ENCODE data around the gene PLXNA2.

PLXNA2 gene

GRCh38 chr1:208181364-208181763 is 62.8 kb downstream of the PLXNA2 start:
- no peak for DNase-seq (ENCODE audit: low spot score)

- no peak for DNase-seq (ENCODE audit: low spot score)
Measured at GRCh38 chr1:208180421-208180820, 63.8 kb downstream of the PLXNA2 start.

GRCh38 chr1:208179961-208180409 is 64.2 kb downstream of the PLXNA2 start:
- no peak for DNase-seq (ENCODE audit: low spot score)

GRCh38 chr1:208179263-208179816 is 64.8 kb downstream of the PLXNA2 start:
- DNase-seq (ENCODE audit: low spot score): no peak

- no peak for DNase-seq (ENCODE audit: low spot score)
Measured at GRCh38 chr1:208178091-208178529, 66.1 kb downstream of the PLXNA2 start.

- DNase-seq (ENCODE audit: low spot score): no peak
Measured at GRCh38 chr1:208177656-208178055, 66.5 kb downstream of the PLXNA2 start.

GRCh38 chr1:208176649-208177048 is 67.5 kb downstream of the PLXNA2 start:
- DNase-seq (ENCODE audit: low spot score): no peak

GRCh38 chr1:208175508-208175895 is 68.7 kb downstream of the PLXNA2 start:
- DNase-seq (ENCODE audit: low spot score): no peak

GRCh38 chr1:208174731-208175507 is 69.3 kb downstream of the PLXNA2 start:
- DNase-seq (ENCODE audit: low spot score): no peak

GRCh38 chr1:208174200-208174599 is 70.0 kb downstream of the PLXNA2 start:
- DNase-seq (ENCODE audit: low spot score): no peak

- no peak for DNase-seq (ENCODE audit: low spot score)
Measured at GRCh38 chr1:208173749-208174148, 70.4 kb downstream of the PLXNA2 start.

GRCh38 chr1:208172423-208173145 is 71.6 kb downstream of the PLXNA2 start:
- DNase-seq (ENCODE audit: low spot score): peak; percentile 4

GRCh38 chr1:208171616-208172422 is 72.4 kb downstream of the PLXNA2 start:
- DNase-seq (ENCODE audit: low spot score): no peak

GRCh38 chr1:208170252-208170651 is 73.9 kb downstream of the PLXNA2 start:
- DNase-seq (ENCODE audit: low spot score): no peak

- no peak for DNase-seq (ENCODE audit: low spot score)
Measured at GRCh38 chr1:208169081-208169879, 74.9 kb downstream of the PLXNA2 start.

- DNase-seq (ENCODE audit: low spot score): no peak
Measured at GRCh38 chr1:208167261-208167869, 76.8 kb downstream of the PLXNA2 start.

- DNase-seq (ENCODE audit: low spot score): no peak
Measured at GRCh38 chr1:208166340-208167138, 77.6 kb downstream of the PLXNA2 start.

- no peak for DNase-seq (ENCODE audit: low spot score)
Measured at GRCh38 chr1:208165659-208166058, 78.5 kb downstream of the PLXNA2 start.

- DNase-seq (ENCODE audit: low spot score): no peak
Measured at GRCh38 chr1:208164609-208165008, 79.6 kb downstream of the PLXNA2 start.

- DNase-seq (ENCODE audit: low spot score): no peak
Measured at GRCh38 chr1:208163539-208163938, 80.6 kb downstream of the PLXNA2 start.

Data from RKO (cell line).